BLaER1 (cell line): ENCODE results near the gene ZNF620.
"Not testable (repeated sequence)": the region's sequence is repeated elsewhere in the genome, so short reads cannot be mapped to it uniquely, and the experiment has no call there.

Source experiments
- H3K27ac ChIP-seq: shearing (Covaris generic); formaldehyde crosslinking; 2 replicates; pipeline ENCODE4 v1.8.1; 2022
- H3K27me3 ChIP-seq: shearing (Covaris generic); formaldehyde crosslinking; 2 replicates; pipeline ENCODE4 v1.8.1; 2022
- H3K36me3 ChIP-seq: shearing (Covaris generic); formaldehyde crosslinking; 2 replicates; pipeline ENCODE4 v1.8.1; 2022
- H3K4me1 ChIP-seq: shearing (Covaris generic); formaldehyde crosslinking; 2 replicates; pipeline ENCODE4 v1.8.1; 2022
- H3K4me2 ChIP-seq: shearing (Covaris generic); formaldehyde crosslinking; 2 replicates; pipeline ENCODE4 v1.8.1; 2022
- H3K4me3 ChIP-seq: shearing (Covaris generic); formaldehyde crosslinking; 2 replicates; pipeline ENCODE4 v1.8.1; 2022
- H3K9ac ChIP-seq: shearing (Covaris generic); formaldehyde crosslinking; 2 replicates; pipeline ENCODE4 v1.8.1; 2022
- H3K9me3 ChIP-seq: shearing (Covaris generic); formaldehyde crosslinking; 2 replicates; pipeline ENCODE4 v1.8.1; 2022
- H4K20me1 ChIP-seq: shearing (Covaris generic); formaldehyde crosslinking; 2 replicates; pipeline ENCODE4 v1.8.1; 2022
- Cebpa-rat ChIP-seq: shearing (Covaris generic); IDR thresholded peaks from 2 replicates; pipeline ENCODE4 v1.8.1; 2022

ZNF620 gene

DNA sequence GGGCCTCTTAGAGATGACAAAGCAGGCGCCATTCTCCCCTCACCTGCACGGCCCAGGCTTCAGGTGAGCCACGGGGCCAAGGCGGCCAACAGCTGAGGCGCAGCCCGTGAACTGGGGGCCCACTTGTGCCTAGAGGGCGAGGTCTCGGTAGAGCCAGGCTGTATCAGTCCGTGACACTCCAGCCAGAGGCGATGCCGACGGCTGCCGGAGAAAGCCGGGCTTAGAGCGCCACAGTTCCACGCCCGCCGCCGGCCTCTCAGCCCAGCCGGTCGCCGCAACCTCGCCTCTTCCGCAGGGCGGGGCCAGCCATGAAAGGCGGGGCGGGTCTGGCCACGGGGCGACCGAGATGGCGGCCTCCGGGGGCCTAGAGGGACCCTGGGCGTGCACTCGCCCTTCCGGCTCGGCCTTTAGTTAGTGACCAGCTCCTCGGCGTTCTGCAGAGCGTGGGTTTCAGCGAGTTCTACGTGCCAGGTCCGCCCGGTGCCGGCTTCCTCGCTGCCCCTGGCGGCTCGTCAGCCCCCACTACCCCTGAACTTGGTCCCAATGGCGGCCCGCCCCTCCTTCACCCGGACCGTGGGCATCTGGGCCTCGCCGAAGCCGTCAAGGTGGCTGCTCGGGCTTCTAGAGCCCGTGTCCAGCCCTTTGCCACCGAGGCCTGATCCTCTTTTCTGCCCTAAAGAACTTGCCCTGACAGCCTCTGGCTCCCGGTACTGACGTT is 18.9 kb downstream of the ZNF620 start, which contains the start of gene ZNF621:
TSS of gene ZNF621 (plus strand) at position 393 of the 718 bp plus-strand sequence. CDS start 881 bp downstream, outside the sequence.
- Histone ChIP-seq H3K9me3 (no peaks in the 10 kb centered on the region), H3K27ac (peak within 1 kb of the TSS; percentile 88), H3K4me2 (peak within 1 kb of the TSS; percentile 96), H3K36me3 (peaks cover 26% of the 10 kb centered on the region), H4K20me1 (no peaks in the 10 kb centered on the region), H3K27me3 (no peaks in the 10 kb centered on the region), H3K9ac (peak within 1 kb of the TSS; percentile 89), H3K4me1 (peaks cover 19% of the 10 kb centered on the region), H3K4me3 (peak within 1 kb of the TSS; percentile 90)
- no peak for TF ChIP-seq Cebpa-rat

GRCh38 chr3:40528426-40528825 is 22.6 kb downstream of the ZNF620 start:
- H3K9me3 ChIP-seq = peaks cover 24% of the 10 kb centered on the region
- no peaks in the 10 kb centered on the region for H3K27me3 ChIP-seq
- H3K4me1 ChIP-seq = peaks cover 19% of the 10 kb centered on the region
- TF ChIP-seq Cebpa-rat = no peak
- H3K27ac ChIP-seq = no peak overlapping the region
- no peak overlapping the region for H3K9ac ChIP-seq
- no peaks in the 10 kb centered on the region for H4K20me1 ChIP-seq
- peaks cover 62% of the 10 kb centered on the region for H3K36me3 ChIP-seq
- no peak overlapping the region for H3K4me3 ChIP-seq
- no peak overlapping the region for H3K4me2 ChIP-seq

GRCh38 chr3:40532252-40532651 is 26.4 kb downstream of the ZNF620 start:
- Histone ChIP-seq H3K27me3 (no peaks in the 10 kb centered on the region), H3K36me3 (peaks cover 87% of the 10 kb centered on the region), H3K9ac (no peak overlapping the region), H3K9me3 (peaks cover 36% of the 10 kb centered on the region), H3K4me3 (no peak overlapping the region), H3K27ac (no peak overlapping the region), H3K4me2 (no peak overlapping the region), H3K4me1 (no peaks in the 10 kb centered on the region), H4K20me1 (no peaks in the 10 kb centered on the region)
- no peak for TF ChIP-seq Cebpa-rat

DNA sequence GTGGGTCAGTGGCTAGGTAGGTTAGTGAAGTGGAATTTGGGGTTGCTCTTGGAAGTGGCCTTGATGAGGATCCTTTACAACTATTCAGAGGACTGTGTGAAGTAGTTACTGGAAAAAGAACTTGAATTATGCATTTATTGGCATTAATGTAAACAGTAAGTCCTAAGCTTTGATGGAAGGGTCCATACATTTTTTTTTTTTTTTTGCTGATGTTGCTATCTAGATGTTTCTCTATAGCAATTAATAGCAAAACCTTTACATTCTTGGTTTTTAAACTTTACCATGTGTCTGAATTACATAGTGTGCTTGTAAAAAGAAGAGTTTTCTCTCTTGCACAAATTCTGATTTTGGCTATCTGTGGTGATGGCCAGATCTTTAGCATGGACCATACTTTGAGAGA is 28.4 kb downstream of the ZNF620 start:
- Histone ChIP-seq H3K9ac (no peak overlapping the region), H3K27ac (no peak overlapping the region), H3K9me3 (peaks cover 48% of the 10 kb centered on the region), H3K27me3 (no peaks in the 10 kb centered on the region), H3K4me3 (no peak overlapping the region), H3K4me2 (no peak overlapping the region), H4K20me1 (no peaks in the 10 kb centered on the region), H3K36me3 (peaks cover 92% of the 10 kb centered on the region), H3K4me1 (no peaks in the 10 kb centered on the region)
- TF ChIP-seq Cebpa-rat = no peak

DNA sequence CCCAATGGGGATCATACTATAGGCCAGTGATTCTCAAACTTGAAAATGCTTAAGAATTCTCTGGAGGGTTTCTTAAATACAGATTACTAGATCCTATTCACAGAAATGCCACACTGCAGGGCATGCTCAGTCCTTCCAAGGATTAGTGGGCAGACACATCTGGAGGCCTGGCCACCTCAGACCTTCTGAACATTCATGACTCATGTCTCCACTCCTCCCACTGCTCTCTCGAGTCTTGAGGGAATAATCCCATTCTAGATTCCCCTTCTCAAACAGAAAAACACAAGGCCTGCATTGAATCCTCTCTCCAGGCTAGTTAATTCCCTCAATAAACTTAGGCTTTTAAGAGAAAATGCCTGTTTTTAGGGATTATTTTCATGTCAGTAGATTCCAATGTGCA is 41.0 kb downstream of the ZNF620 start:
- H3K27ac ChIP-seq = no peak overlapping the region
- no peaks in the 10 kb centered on the region for H4K20me1 ChIP-seq
- no peak overlapping the region for H3K4me3 ChIP-seq
- no peak overlapping the region for H3K9ac ChIP-seq
- H3K9me3 ChIP-seq = peaks cover 17% of the 10 kb centered on the region
- H3K27me3 ChIP-seq = no peaks in the 10 kb centered on the region
- 0 out of 2 replicates have a peak, but pooled peaks cover 6% of the 10 kb centered on the region for H3K4me1 ChIP-seq
- no peak for TF ChIP-seq Cebpa-rat
- H3K4me2 ChIP-seq = no peak overlapping the region
- no peaks in the 10 kb centered on the region for H3K36me3 ChIP-seq

GRCh38 chr3:40550167-40550566 is 44.3 kb downstream of the ZNF620 start:
- Histone ChIP-seq H3K27ac (no peak overlapping the region), H4K20me1 (no peaks in the 10 kb centered on the region), H3K9me3 (peaks cover 20% of the 10 kb centered on the region), H3K4me3 (no peak overlapping the region), H3K27me3 (no peaks in the 10 kb centered on the region), H3K4me2 (no peak overlapping the region), H3K4me1 (0 out of 2 replicates have a peak, but pooled peaks cover 6% of the 10 kb centered on the region), H3K36me3 (no peaks in the 10 kb centered on the region), H3K9ac (no peak overlapping the region)
- no peak for TF ChIP-seq Cebpa-rat

- TF ChIP-seq Cebpa-rat = no peak
- Histone ChIP-seq H3K36me3 (no peaks in the 10 kb centered on the region), H4K20me1 (no peaks in the 10 kb centered on the region), H3K27me3 (no peaks in the 10 kb centered on the region), H3K4me1 (no peaks in the 10 kb centered on the region), H3K27ac (no peak overlapping the region), H3K4me3 (no peak overlapping the region), H3K4me2 (no peak overlapping the region), H3K9me3 (peaks cover 7% of the 10 kb centered on the region; the same call in 1 of the 2 replicates), H3K9ac (no peak overlapping the region)
Measured at GRCh38 chr3:40557575-40558161, 51.8 kb downstream of the ZNF620 start.

DNA sequence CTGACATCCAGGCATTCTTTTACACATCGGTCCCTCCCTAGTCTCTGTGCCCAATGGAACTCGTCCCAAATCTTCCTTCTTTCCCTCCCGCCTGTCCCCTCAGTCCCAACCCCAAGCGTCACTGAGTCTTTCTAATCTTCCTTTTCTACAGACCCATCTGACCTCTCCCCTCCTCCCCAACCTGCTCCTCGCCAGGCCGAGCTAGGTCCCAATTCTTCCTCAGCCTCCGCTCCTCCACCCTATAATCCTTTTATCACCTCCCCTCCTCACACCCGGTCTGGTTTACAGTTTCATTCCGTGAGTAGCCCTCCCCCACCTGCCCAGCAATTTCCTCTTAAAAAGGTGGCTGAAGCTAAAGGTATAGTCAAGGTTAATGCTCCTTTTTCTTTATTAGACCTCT is 56.6 kb downstream of the ZNF620 start:
- H4K20me1 ChIP-seq, H3K27ac ChIP-seq, H3K9me3 ChIP-seq, H3K4me1 ChIP-seq, H3K4me3 ChIP-seq, H3K27me3 ChIP-seq, H3K4me2 ChIP-seq, H3K9ac ChIP-seq, H3K36me3 ChIP-seq: not testable (repeated sequence)

GRCh38 chr3:40565629-40566028 is 59.8 kb downstream of the ZNF620 start:
- H3K4me1 ChIP-seq, H3K4me3 ChIP-seq, H3K27me3 ChIP-seq, H3K9ac ChIP-seq, H3K27ac ChIP-seq, H4K20me1 ChIP-seq, H3K4me2 ChIP-seq, H3K36me3 ChIP-seq: not testable (repeated sequence)
- peaks cover 26% of the 10 kb centered on the region for H3K9me3 ChIP-seq

DNA sequence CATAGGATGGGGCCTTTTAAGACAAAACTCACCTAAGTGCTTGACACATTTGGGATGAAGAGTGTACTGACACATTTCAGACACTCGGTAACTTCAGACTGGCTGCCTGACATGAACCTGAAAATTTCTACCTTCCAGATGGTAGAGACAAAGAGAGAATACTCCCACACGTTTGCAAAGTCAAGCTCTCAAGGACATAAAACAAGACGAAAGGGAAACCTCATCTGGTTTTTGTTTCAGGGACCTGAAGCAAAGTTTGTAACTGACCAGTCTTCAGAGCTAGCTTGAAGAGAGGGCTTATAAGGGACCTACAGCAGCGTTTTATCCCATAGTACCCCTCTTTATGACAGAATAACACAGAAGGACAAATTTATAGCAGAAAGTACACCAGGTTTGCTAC is 60.9 kb downstream of the ZNF620 start:
- Histone ChIP-seq H4K20me1 (no peaks in the 10 kb centered on the region), H3K36me3 (no peaks in the 10 kb centered on the region), H3K9me3 (peaks cover 20% of the 10 kb centered on the region), H3K27ac (no peak overlapping the region), H3K27me3 (no peaks in the 10 kb centered on the region), H3K4me1 (no peaks in the 10 kb centered on the region), H3K4me3 (no peak overlapping the region), H3K4me2 (no peak overlapping the region), H3K9ac (no peak overlapping the region)
- no peak for TF ChIP-seq Cebpa-rat
